HT1080 (cell line): ENCODE results near the gene GPRC5A. TPM values are rescaled to one million over a fixed set of nuclear protein-coding genes. Genes with fewer than 3 reads are reported as not detected.
"Not testable (repeated sequence)": the region's sequence is repeated elsewhere in the genome, so short reads cannot be mapped to it uniquely, and the experiment has no call there.

Experiments
- DNase-seq: peaks from one replicate; pipeline ENCODE4 v3.0.0-alpha.2; 2015; ENCODE audit warnings: low read depth
- polyA plus RNA-seq, 2 experiments: library from polyadenylated mRNA; depleted of rRNA; stranded (reverse); fragments of >200 nt; gene quantifications; 2 replicates each; pipeline ENCODE4 v1.2.3, GENCODE V29; 2015
- total RNA-seq: library from RNA; depleted of rRNA; stranded (reverse); fragments of >200 nt; shearing (Covaris generic); gene quantifications from 2 replicates; pipeline ENCODE4 v1.2.3, GENCODE V29; 2014; rRNA removed

GPRC5A gene, protein sequence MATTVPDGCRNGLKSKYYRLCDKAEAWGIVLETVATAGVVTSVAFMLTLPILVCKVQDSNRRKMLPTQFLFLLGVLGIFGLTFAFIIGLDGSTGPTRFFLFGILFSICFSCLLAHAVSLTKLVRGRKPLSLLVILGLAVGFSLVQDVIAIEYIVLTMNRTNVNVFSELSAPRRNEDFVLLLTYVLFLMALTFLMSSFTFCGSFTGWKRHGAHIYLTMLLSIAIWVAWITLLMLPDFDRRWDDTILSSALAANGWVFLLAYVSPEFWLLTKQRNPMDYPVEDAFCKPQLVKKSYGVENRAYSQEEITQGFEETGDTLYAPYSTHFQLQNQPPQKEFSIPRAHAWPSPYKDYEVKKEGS
- 19.8 and 21.7 TPM in 2 replicates for total RNA-seq
- 62.9 and 66.4 TPM in 2 replicates for polyA plus RNA-seq (2015; cell fraction: cytosol; rRNA removed)
- polyA plus RNA-seq (2015; cell fraction: nucleus; rRNA removed): 148 and 163 TPM in 2 replicates

DNA sequence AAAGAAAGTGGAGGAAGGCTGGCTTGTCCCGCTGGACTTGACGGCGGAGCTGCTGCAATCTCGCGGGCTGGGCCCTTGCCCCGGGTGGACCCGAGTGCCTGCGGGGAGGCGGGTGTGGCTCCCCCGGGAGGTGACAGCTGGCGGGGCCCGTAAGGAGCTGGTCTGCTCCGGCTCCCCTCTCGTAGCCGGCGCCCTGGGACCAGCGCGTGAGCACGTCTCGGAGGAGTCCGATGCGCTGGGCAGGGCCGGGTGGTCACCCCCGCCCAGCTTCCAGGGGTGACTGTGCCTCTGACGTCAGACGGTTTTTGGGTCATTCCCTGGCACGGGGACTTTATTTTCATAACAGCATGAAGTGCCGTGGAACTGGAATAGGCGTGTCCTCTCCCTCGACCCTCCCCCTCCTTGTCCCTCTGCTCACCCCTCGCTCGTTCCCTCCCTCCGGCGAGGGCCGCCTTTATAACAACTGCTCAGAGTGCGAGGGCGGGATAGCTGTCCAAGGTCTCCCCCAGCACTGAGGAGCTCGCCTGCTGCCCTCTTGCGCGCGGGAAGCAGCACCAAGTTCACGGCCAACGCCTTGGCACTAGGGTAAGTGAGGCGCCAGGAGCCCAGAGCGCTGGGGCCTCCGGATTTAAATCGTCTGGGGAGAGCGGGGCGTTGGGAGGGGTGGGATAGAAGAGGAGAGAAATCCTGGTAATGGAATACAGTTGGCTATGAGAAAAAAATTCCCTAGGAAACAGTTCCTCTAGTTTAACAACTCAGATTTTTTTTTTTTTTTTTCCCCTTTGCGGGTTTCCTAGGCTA is at the start of gene GPRC5A:
Gene GPRC5A (plus strand): TSS at position 483 of the 801 bp plus-strand sequence. CDS start 16,688 bp downstream, outside the sequence.
- DNase-seq: peak; percentile 98

DNA sequence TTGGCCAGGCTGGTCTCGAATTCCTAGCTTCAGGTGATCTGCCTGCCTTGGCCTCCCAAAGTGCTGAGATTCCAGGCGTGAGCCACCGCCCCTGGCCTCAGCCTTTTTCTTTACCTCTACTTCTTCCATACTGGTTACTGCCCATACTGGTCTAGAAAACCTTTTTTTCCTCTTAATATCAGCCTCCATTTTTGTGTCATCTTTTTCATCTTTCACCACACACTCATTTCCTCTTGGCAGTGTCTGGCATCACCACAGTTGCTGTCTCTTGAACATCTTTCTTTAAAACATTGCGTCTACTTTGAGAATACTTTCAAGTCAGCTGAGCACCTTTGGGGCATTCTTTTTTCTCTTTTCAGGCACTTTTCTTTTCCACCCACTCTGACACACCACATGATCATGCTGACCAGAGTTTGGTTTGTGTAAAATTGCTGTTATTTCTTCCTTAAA is 45.5 kb upstream of the GPRC5A start:
- no peak for DNase-seq

DNA sequence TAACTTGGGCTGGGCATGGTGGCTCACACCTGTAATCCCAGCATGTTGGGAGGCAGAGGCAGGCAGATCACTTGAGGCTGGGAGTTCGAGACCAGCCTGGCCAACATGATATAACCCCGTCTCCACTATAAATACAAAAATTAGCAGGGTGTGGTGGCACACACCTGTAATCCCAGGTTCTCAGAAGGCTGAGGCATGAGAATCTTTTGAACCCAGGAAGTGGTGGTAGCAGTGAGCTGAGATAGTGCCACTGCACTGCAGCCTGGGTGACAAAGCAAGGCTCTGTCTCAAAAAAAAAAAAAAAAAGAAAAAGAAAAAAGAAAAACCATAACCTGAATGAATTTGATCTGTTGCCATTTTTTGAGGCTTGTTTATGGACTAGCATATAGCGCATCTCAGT is 44.6 kb upstream of the GPRC5A start:
- not testable (repeated sequence) for DNase-seq

DNA sequence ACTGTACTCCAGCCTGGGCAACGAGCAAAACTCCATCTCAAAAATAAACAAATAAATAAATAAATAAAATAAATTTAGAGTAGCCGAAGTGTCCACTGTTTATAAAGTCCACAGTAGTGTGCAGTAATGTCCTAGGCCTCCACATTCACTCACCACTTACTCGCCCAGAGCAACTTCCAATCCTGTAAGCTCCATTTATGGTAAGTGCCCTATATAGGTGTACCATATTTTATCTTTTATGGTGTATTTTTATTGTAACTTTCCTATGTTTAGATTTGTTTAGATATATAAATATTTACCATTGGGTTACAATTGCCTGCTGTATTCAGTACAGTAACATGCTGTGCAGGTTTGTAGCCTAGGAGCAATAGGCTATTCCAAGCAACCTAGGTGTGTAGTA is 37.9 kb upstream of the GPRC5A start:
- no peak for DNase-seq

DNA sequence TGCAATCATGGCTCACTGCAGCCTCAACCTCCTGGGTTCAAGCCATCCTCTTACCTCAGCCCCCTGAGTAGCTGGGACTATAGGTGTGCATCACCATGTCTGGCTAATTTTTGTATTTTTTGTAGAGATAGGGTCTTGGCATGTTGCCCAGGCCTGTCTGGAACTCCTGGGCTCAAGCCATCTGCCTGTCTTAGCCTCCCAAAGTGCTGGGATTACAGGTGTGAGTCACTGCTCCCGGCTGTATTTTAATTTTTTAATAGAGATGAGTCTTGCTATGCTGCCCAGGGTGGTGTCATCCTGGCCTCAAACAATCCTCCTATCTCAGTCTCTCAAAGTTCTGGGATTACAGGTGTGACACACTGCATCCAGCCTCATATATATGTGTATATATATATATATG is 31.7 kb upstream of the GPRC5A start:
- peak; percentile 69 for DNase-seq

DNA sequence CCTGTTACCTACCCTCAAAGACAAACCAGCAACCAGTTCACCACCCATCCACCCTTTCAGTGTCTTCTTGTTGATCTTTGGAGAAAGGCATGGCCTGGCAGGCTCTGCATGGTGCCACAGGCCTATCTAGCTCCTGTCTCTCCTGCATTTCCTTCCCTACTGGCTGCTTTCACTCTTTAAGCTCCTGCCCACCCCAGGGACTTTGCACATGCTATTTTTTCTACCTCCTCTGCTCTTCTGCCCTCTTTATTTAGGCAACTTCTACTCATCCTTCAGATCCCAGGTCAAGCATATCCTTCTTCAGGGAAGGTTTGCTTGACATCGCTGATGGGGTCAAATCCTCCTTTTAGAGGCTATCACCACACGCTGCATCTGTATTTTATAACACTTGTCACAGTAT is 27.1 kb upstream of the GPRC5A start:
- no peak for DNase-seq

DNA sequence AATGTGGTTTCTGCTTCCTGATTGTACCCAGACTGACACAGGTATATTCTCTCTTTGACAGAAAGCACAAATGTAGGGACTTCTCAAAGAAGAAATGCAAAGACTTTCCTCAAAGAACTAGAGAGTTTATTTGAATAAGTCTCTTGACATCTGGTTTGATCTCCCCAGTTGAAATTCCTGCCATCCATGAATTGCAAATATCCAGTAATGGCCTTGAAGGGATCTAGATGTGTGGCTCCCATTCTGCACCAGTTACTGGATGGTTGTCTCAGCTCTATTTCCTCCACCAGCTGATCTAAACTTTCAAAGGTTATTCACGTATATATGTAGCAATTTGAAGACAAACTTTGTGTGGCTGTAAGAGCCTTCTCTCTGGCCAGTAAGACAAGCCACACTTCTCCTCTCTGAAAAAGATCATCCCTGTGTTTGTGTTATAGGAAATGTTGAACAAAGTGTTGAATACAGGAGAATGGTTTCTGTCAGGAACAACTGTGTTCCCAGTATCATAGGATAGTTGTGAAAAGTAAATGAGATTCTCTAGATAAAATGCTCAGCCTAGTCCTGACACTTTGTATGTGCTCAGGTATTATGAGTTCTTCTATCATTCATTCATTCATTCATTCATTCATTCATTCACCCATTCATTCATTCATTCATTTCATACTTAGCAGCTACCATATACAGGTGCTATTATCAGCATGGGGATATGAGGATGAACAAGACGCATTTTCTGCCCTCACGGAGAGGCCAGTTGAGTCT is 22.7 kb upstream of the GPRC5A start:
- no peak for DNase-seq

DNA sequence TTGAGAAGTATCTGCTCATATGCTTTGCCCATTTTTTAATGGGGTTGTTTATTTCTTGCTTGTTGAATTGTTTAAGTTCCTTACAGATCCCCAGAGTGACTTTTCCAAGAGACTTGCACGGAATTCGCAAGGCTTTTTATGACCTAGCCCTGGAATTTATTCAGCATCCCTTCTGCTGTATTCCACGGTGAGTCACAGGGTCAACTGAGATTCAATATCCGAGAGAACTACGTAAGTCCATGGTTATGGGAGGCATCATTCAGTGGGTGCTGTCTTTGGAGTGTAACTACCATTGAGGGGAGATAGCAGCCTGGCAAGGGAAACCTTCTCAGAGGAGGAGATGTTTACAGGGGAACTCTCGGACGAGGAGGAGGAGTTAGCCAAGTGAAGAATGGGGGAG is 20.9 kb upstream of the GPRC5A start:
- DNase-seq: peak; percentile 93

DNA sequence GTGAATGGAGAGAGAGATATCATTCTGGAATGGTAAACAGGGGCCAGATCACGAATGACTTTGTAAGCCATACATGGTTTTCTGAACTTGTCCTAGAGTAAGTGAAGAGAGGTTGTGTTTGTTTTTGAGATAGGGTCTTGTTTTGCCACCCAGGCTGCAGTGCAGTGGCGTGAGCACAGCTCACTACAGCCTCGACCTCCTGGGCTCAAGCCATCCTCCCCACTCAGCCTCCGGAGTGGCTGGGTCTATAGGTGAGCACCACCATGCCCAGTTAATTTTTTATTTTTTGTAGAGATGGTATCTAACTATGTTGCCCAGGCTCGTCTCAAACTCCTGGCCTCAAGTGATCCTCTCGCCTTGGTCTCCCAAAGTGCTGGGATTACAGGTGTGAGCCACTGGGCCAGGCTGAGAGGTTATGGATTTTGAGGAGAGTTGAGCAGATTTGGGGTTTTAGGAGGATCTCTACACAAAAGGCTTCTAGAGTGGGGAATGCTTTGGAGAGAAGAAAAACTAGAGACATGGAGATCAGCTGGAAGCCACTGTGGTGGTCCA is 19.7 kb upstream of the GPRC5A start:
- DNase-seq: no peak

DNA sequence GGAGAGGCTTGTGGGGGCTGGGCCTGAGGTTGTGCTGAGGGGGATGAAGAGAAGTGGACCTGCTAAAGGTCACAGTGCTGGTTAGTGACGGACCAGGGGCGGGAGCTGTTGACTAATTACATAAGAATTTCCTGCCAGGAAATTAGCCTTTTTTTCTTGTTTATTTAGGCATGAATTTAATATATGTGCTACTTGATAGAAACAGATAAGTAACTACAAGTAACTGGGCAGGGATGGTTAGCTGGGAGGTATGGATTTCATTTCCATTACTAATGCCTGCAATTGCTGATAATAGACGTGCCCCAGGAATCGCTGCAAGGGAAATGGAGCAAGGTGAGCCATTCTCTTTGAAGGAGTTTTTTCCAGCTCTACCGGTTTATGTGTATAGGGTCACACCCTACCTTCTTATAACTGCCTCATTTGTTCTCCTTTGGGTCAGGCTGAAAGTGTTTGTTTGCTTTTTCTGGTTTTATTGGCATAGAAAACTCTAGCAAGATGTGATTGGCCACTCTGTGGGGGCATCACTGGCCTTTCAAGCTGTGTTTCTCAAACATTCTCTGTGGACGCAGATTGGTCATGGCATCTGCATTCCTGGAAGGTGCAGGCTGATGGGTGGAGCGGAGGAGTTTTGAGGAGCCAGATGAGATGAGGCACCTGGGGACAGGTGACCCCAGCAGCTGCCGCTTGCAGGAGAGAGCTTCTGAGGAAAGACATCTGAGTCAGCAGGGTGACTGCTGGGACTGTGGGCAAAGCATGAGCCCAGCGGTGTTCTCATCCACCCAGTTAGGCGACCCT is 19.0 kb upstream of the GPRC5A start:
- DNase-seq: peak; percentile 91

DNA sequence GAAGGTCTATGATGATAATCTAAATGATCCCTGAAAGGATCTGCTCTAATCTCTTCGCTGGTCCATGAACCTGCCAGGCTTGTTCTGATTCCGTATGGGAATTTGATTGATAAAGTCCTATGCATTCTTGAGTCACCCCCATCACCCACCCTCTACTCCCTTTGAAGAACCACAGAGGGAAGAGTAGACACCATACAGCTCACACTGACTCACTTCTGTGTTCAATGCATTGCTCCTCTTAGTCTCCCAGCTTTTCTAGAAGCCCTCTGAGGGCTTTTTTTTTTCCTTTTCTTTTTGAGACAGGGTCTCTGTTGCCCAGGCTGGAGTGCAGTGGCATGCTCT is 18.5 kb upstream of the GPRC5A start:
- DNase-seq: peak; percentile 84

DNA sequence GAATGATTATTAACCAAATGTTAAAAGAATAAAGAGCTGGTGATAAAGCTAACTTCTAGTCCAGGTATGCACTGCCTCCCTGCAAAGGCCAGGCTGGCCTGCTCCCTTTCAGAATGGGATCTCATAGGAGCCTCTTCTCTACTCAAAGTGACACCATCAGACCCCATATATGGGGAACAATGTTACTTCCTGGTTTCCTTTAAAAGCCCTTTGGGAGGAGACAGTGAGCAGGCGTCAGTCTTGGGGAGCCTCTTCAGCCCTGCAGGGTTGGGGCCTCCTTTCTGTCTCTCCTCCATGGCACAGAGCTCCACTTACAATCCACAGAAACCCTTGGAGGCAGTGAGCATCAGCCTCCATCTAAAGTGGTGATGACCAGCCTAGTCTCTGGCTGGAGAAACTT is 17.3 kb upstream of the GPRC5A start:
- DNase-seq: no peak

DNA sequence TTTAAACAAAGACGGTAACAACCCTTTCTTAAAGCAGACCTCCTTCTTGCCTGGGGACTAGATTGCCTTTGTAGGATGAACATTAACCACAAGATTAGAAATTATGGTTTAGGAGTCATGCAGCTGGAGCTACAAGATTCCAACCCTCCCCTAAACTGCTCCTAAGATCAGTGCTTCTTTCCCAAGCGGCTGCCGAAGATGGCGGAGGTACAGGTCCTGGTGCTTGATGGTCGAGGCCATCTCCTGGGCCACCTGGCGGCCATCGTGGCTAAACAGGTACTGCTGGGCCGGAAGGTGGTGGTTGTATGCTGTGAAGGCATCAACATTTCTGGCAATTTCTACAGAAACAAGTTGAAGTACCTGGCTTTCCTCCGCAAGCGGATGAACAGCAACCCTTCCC is 16.1 kb upstream of the GPRC5A start:
- DNase-seq: not testable (repeated sequence)

DNA sequence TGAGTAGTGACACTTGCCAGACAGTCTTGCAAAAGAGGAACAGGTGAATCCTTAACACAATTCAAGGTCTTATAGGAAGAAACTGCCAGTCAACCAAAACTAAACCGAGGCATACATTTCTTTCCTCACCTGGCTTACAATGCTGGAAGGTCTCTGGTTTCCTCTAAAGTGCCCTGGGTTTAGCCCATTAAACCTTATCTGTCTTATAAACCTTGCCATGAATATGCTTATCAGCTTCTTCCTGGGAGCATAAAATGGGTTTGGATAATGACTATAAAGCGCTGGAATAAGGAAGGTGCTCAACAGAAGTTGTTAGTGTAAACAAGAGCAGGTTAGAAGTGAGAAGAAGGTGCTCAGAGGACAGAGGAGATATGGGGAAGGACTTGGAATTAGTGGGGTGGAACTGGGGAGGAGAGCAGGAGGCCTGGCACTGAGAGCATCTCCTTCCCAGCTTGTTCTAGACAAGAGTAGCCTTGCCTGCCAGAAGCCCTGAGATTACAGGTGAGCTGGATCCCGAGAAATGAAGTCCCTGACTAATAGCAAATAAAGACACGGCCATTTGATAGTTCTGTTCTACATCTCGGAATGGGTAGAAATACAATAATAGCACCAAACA is 14.1 kb upstream of the GPRC5A start:
- DNase-seq: no peak

DNA sequence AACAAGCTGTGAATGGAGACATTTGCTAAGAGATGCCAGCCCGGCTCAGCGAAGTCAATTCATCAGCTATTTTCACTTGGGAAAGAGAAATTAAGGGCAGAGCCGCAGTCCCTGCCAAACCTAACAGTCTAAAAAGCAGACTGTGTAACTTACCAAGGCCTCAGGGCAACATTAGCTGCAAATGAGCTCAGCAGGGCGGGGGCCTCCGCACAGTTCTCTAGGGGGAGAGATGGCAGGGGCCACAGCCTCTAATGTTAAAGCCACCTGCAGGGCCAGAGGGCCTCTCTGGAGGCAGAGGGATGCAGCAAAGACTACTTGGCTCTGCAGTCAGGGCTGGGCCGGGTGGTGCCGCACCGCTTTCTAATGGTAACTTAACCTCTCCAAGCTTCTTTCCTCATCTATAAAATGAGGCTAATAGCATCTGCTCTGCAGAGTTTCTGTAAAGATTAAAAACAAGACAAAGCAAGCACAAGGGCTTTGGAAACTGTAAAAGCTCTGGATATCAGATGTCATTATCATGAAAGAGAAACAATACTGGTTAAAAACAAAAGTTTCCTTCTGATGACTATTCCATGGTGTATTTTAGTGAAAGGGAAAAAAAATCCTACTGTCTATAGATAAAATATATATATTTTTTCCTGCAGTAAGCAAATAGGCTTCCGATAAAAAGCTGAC is 13.4 kb upstream of the GPRC5A start:
- DNase-seq: no peak

DNA sequence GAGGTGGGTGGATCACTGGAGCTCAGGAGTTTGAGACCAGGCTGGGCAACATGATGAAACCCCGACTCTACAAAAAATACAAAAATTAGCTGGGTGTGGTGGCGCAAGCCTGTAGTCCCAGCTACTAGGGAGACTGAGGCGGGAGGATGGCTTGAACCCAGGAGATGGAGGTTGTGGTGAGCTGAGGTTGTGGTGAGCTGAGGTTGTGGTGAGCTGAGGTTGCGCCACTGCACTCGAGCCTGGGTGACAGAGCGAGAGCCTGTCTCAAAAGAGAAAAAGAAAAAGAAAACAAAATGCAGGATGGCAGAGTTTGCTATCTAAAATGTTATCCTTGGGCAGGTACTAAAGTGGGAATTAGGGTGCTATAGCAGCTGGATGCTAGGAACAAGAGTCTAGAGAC is 10.8 kb upstream of the GPRC5A start:
- DNase-seq: no peak

DNA sequence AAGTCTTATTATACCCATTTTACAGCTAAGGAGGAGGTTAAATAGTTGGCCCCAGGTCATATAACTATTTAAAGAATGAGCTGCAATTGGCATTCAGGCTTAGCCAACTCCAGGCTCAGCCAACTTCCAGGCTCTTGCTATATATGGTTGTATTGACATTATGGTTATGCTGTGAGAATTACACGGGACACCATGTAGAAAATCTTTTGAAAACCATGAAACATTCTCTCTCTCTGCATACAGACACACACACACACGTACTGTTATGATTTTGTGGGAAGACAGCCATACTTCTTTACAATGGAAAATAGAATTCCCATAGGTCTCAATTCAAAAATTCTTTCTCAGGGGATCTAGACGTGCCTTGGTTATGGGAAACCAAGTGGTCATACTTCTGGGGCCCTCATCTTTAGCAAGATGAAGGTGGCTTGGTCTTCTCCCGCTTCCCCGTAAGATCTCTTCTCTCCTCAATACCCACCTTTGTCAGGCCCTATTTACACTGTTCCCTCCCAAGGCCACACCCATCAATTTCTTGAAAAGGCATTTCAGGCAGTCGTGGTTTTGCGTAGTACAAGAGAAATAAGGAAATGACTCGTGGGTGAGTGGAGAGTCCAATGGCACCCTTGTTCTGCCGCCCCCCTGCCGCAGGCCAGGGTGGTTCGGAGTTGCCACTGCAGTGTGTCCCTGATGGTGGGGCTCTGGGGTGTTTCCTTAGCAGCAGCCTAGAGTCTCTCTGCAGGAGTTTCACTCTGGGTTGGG is 10.0 kb upstream of the GPRC5A start:
- DNase-seq: peak; percentile 89

DNA sequence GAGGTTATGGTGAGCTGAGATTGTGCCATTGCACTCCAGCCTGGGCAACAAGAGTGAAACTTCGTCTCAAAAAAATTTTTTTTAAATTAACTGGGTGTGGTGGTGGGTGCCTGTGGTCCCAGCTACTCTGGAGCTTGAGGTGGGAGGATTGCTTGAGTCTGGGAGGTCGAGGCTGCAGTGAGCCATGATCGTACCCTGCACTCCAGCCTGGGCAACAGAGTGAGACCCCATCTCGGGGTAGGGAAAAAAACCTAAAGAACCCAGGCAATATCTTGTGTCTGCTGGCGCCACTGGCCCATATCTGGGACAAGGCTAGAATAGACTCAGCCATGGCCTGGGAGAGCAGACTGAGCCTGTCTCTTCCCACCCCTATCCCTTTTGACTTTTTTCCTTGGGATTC is 9.1 kb upstream of the GPRC5A start:
- DNase-seq: no peak
